NCI-H146 treated with DMSO at 0.1 percent for 48 hours (cell line): ENCODE data around the gene PTS.
"Not testable (repeated sequence)": the region's sequence is repeated elsewhere in the genome, so short reads cannot be mapped to it uniquely, and the experiment has no call there.

Source experiments
- DNase-seq: peaks from one replicate; lab custom pipeline; 2025; ENCODE audit not compliant: unreplicated experiment; lab: John Stamatoyannopoulos, UW

Gene PTS

GRCh38 chr11:112226062-112226830 lies at the start of gene PTS:
Gene PTS (plus strand): TSS chr11:112226428. CDS start chr11:112226444, 16 bp downstream.
- peak; percentile 56 for DNase-seq

- no peak for DNase-seq
These were observed 48.6 kb upstream of the PTS start for GRCh38 chr11:112177589-112177988.

GRCh38 chr11:112178428-112178827 lies 47.8 kb upstream of the PTS start:
- DNase-seq = no peak

- no peak for DNase-seq
These were observed 47.3 kb upstream of the PTS start for GRCh38 chr11:112178936-112179335.

- no peak for DNase-seq
These were observed 46.6 kb upstream of the PTS start for GRCh38 chr11:112179601-112180000.

- no peak for DNase-seq
These were observed 43.4 kb upstream of the PTS start for GRCh38 chr11:112182867-112183266.

GRCh38 chr11:112185883-112186282 lies 40.3 kb upstream of the PTS start:
- DNase-seq = no peak

- DNase-seq = no peak
These were observed 39.9 kb upstream of the PTS start for GRCh38 chr11:112186304-112186703.

GRCh38 chr11:112195113-112195512 lies 31.1 kb upstream of the PTS start:
- DNase-seq = not testable (repeated sequence)

GRCh38 chr11:112195951-112196351 lies 30.3 kb upstream of the PTS start:
- DNase-seq = no peak

GRCh38 chr11:112196519-112197087 lies 29.6 kb upstream of the PTS start:
- no peak for DNase-seq

GRCh38 chr11:112199101-112199500 lies 27.1 kb upstream of the PTS start:
- not testable (repeated sequence) for DNase-seq

GRCh38 chr11:112200252-112200651 lies 26.0 kb upstream of the PTS start:
- no peak for DNase-seq

GRCh38 chr11:112206071-112206470 lies 20.2 kb upstream of the PTS start:
- DNase-seq = no peak

GRCh38 chr11:112210890-112211289 lies 15.3 kb upstream of the PTS start:
- no peak for DNase-seq

- DNase-seq = no peak
These were observed 14.7 kb upstream of the PTS start for GRCh38 chr11:112211536-112211935.

- no peak for DNase-seq
These were observed 13.9 kb upstream of the PTS start for GRCh38 chr11:112212290-112212689.

- no peak for DNase-seq
These were observed 13.5 kb upstream of the PTS start for GRCh38 chr11:112212710-112213109.

- DNase-seq = no peak
These were observed 12.5 kb upstream of the PTS start for GRCh38 chr11:112213753-112214152.

- no peak for DNase-seq
These were observed 10.6 kb upstream of the PTS start for GRCh38 chr11:112215621-112216020.

- no peak for DNase-seq
These were observed 9.6 kb upstream of the PTS start for GRCh38 chr11:112216561-112217105.

GRCh38 chr11:112219476-112220232 lies 6.6 kb upstream of the PTS start:
- peak; percentile 67 for DNase-seq
